Fibroblast of mammary gland (primary cell): ENCODE measurements around the gene SHROOM1.

Experiments
- DNase-seq: peaks from one replicate; pipeline ENCODE4 v3.0.0-alpha.2; 2010; ENCODE audit warnings: low read depth
- H3K4me3 ChIP-seq: 2 replicates; pipeline ENCODE4 v1.5.1; 2011; ENCODE audit warnings: low read depth, mild to moderate bottlenecking, low read length, moderate library complexity; ENCODE audit not compliant: control insufficient read depth
- CTCF ChIP-seq: conservative IDR thresholded peaks from 2 replicates; pipeline ENCODE4 v1.5.1; 2011; ENCODE audit warnings: low read depth, low read length, inconsistent platforms; ENCODE audit not compliant: control insufficient read depth, insufficient read depth

Gene SHROOM1

GRCh38 chr5:132853790-132854189 lies 23.3 kb upstream of the SHROOM1 start:
- no peak for TF ChIP-seq CTCF
- DNase-seq = no peak
- H3K4me3 ChIP-seq = no peak overlapping the region

- DNase-seq = no peak
- TF ChIP-seq CTCF = no peak
- no peak overlapping the region for H3K4me3 ChIP-seq
These were observed 22.9 kb upstream of the SHROOM1 start for GRCh38 chr5:132853323-132853722.

- TF ChIP-seq CTCF = no peak
- no peak overlapping the region for H3K4me3 ChIP-seq
- peak; percentile 30 for DNase-seq
These were observed 19.6 kb upstream of the SHROOM1 start for GRCh38 chr5:132850066-132850465.

- DNase-seq = no peak
- no peak for TF ChIP-seq CTCF
- no peak overlapping the region for H3K4me3 ChIP-seq
These were observed 18.9 kb upstream of the SHROOM1 start for GRCh38 chr5:132849347-132849746.

- DNase-seq = no peak
- H3K4me3 ChIP-seq = no peak overlapping the region
- no peak for TF ChIP-seq CTCF
These were observed 17.8 kb upstream of the SHROOM1 start for GRCh38 chr5:132848270-132848669.

GRCh38 chr5:132841305-132841704 lies 10.9 kb upstream of the SHROOM1 start:
- TF ChIP-seq CTCF = no peak
- H3K4me3 ChIP-seq = no peak overlapping the region
- DNase-seq = peak; percentile 56

GRCh38 chr5:132840896-132841295 lies 10.4 kb upstream of the SHROOM1 start:
- H3K4me3 ChIP-seq = no peak overlapping the region
- no peak for DNase-seq
- TF ChIP-seq CTCF = no peak
